Ovary (tissue), 3 donors: ENCODE results near the gene PRKG1.

Experiments used
- POLR2A ChIP-seq: fragments of 450-650 bp; IDR thresholded peaks from one replicate; pipeline ENCODE4 v1.6.1; 2017; ENCODE audit warnings: antibody characterized with exemption, mild to moderate bottlenecking, moderate library complexity
- TF ChIP-seq, protein P1 (sequence below), 3 donors: fragments of 450-650 bp in 2 of 3; fragments of 200-600 bp in 1 of 3; IDR thresholded peaks; one replicate each; pipeline versions ENCODE4 v1.5.1 to v1.8.0; 2016 to 2022; ENCODE audit warnings: antibody characterized with exemption in 3 of 3, mild to moderate bottlenecking in 1 of 3
- donor health status: DM: no; HTN: no; CAD: no.

DNA sequence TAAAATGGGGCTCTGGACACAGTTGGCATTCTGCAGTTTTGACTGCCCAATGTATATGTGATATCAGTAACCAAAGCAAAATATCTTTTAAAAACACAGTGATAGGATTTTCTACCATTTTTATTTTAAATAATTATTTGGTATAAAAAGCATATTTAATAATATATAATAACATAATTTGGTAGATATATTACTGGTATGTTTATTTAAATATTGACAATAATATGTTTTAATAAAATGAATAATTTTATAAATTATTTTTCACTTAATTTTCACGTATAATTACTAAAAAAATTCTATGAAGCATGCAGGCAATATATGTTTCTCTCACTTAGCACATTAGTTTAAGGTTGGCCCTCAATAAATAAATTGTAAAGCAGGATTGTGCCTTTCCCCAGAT, 269.1 kb downstream of the PRKG1 start:
- no peak for TF ChIP-seq POLR2A
- TF ChIP-seq, protein P1, sequence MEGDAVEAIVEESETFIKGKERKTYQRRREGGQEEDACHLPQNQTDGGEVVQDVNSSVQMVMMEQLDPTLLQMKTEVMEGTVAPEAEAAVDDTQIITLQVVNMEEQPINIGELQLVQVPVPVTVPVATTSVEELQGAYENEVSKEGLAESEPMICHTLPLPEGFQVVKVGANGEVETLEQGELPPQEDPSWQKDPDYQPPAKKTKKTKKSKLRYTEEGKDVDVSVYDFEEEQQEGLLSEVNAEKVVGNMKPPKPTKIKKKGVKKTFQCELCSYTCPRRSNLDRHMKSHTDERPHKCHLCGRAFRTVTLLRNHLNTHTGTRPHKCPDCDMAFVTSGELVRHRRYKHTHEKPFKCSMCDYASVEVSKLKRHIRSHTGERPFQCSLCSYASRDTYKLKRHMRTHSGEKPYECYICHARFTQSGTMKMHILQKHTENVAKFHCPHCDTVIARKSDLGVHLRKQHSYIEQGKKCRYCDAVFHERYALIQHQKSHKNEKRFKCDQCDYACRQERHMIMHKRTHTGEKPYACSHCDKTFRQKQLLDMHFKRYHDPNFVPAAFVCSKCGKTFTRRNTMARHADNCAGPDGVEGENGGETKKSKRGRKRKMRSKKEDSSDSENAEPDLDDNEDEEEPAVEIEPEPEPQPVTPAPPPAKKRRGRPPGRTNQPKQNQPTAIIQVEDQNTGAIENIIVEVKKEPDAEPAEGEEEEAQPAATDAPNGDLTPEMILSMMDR (IDR thresholded peaks at IDR 0.05): no peak
